Endodermal cell (in vitro differentiated cells): ENCODE data around the gene APBA2. TPM values are rescaled to one million over a fixed set of nuclear protein-coding genes. Genes with fewer than 3 reads are reported as not detected.

ENCODE experiments used
- DNase-seq: peaks from one replicate; pipeline ENCODE4 v3.0.0-alpha.2; 2017
- H3K27ac ChIP-seq: 2 replicates; pipeline ENCODE4 v1.5.1; 2013; ENCODE audit warnings: mild to moderate bottlenecking, low read depth, low read length, moderate library complexity
- H3K27me3 ChIP-seq: 2 replicates; pipeline ENCODE4 v1.6.1; 2013; ENCODE audit warnings: mild to moderate bottlenecking, low read length, moderate library complexity; ENCODE audit not compliant: insufficient read depth, control insufficient read depth, poor library complexity, severe bottlenecking
- H3K36me3 ChIP-seq: 2 replicates; pipeline ENCODE4 v1.7.0; 2013; ENCODE audit warnings: mild to moderate bottlenecking, low read length, moderate library complexity; ENCODE audit not compliant: control insufficient read depth, insufficient read depth
- H3K4me1 ChIP-seq: one replicate; pipeline ENCODE4 v1.7.0; 2013; ENCODE audit warnings: low read length; ENCODE audit not compliant: control insufficient read depth, insufficient read depth
- H3K4me3 ChIP-seq: 2 replicates; pipeline ENCODE4 v1.5.1; 2013; ENCODE audit warnings: mild to moderate bottlenecking, low read length, moderate library complexity
- H3K9ac ChIP-seq: 2 replicates; pipeline ENCODE4 v1.6.1; 2013; ENCODE audit warnings: mild to moderate bottlenecking, low read length, moderate library complexity; ENCODE audit not compliant: poor library complexity, severe bottlenecking; ENCODE audit errors: extremely low read depth
- H3K9me3 ChIP-seq: 2 replicates; pipeline ENCODE4 v1.6.1; 2013; ENCODE audit warnings: mild to moderate bottlenecking, low read length, moderate library complexity; ENCODE audit not compliant: control insufficient read depth
- H3K27ac Mint-ChIP-seq: 2 replicates; pipeline ENCODE4 v1.8.0; 2020; ENCODE audit warnings: mixed read lengths
- H3K27me3 Mint-ChIP-seq: 2 replicates; pipeline ENCODE4 v1.8.0; 2021; ENCODE audit warnings: mild to moderate bottlenecking, mixed read lengths; ENCODE audit not compliant: insufficient read depth
- H3K36me3 Mint-ChIP-seq: 2 replicates; pipeline ENCODE4 v1.8.0; 2020; ENCODE audit warnings: low read depth, mixed read lengths
- H3K4me1 Mint-ChIP-seq: 2 replicates; pipeline ENCODE4 v1.8.0; 2020; ENCODE audit warnings: mixed read lengths
- H3K4me3 Mint-ChIP-seq: 2 replicates; pipeline ENCODE4 v1.8.0; 2020; ENCODE audit warnings: mild to moderate bottlenecking, moderate library complexity, mixed read lengths
- H3K9me3 Mint-ChIP-seq: 2 replicates; pipeline ENCODE4 v1.8.0; 2020; ENCODE audit warnings: mild to moderate bottlenecking, mixed read lengths
- WGBS, 2 experiments: methylation state at CpG; one replicate each; pipeline versions ENCODE4 v1.1.5 to v1.1.7; 2013; ENCODE audit warnings: missing lambda C conversion rate in 2 of 2, mixed read lengths in 1 of 2; ENCODE audit not compliant: insufficient coverage in 1 of 2, insufficient read length in 1 of 2; 5-methylcytosine and 5-hydroxymethylcytosine counted together
- total RNA-seq, 2 donors: library from RNA; stranded (reverse); fragmentation: NEBNext Ultra II Directional in 1 of 2; extraction: Animal tissue kit (Norgen Biotek cat#: 25700) in 1 of 2; gene quantifications; 2 replicates in 1 of 2; 3 replicates in 1 of 2; pipeline ENCODE4 v1.2.1, GENCODE V29; 2021
- TF ChIP-seq, protein P1 (sequence below): fragments of 200-600 bp; sonication (generic); conservative IDR thresholded peaks from 2 replicates; pipeline ENCODE4 v1.5.0; 2021; ENCODE audit warnings: antibody characterized with exemption, mild to moderate bottlenecking

Gene APBA2
- total RNA-seq, 2 donors from 2014 or later = 27.1 to 27.3 TPM

- TF ChIP-seq, protein P1, sequence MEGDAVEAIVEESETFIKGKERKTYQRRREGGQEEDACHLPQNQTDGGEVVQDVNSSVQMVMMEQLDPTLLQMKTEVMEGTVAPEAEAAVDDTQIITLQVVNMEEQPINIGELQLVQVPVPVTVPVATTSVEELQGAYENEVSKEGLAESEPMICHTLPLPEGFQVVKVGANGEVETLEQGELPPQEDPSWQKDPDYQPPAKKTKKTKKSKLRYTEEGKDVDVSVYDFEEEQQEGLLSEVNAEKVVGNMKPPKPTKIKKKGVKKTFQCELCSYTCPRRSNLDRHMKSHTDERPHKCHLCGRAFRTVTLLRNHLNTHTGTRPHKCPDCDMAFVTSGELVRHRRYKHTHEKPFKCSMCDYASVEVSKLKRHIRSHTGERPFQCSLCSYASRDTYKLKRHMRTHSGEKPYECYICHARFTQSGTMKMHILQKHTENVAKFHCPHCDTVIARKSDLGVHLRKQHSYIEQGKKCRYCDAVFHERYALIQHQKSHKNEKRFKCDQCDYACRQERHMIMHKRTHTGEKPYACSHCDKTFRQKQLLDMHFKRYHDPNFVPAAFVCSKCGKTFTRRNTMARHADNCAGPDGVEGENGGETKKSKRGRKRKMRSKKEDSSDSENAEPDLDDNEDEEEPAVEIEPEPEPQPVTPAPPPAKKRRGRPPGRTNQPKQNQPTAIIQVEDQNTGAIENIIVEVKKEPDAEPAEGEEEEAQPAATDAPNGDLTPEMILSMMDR = no peak
- Histone ChIP-seq H3K36me3 (no peaks in the 10 kb centered on the region), H3K27ac (no peak overlapping the region), H3K9ac (no peak overlapping the region), H3K4me3 (no peak overlapping the region), H3K9me3 (no peaks in the 10 kb centered on the region), H3K4me1 (no peaks in the 10 kb centered on the region), H3K27me3 (no peaks in the 10 kb centered on the region)
- Mint-ChIP-seq H3K4me3 (no peak overlapping the region), H3K9me3 (no peaks in the 10 kb centered on the region), H3K27ac (no peak overlapping the region), H3K4me1 (peaks cover 6% of the 10 kb centered on the region), H3K27me3 (no peaks in the 10 kb centered on the region), H3K36me3 (no peaks in the 10 kb centered on the region)
- WGBS, 2 experiments = 96 to 97% methylated on average over 2 to 3 of the region's 3 CpGs
- peak; percentile 32 for DNase-seq
Measured at GRCh38 chr15:28915041-28915810, 29.5 kb downstream of the APBA2 start.

GRCh38 chr15:28915935-28916334, 30.2 kb downstream of the APBA2 start:
- no peak overlapping the region for H3K27ac ChIP-seq
- H3K9me3 Mint-ChIP-seq = no peaks in the 10 kb centered on the region
- WGBS, 2 experiments = 92 to 97% methylated on average over 10 to 15 of the region's 15 CpGs
- peaks cover 6% of the 10 kb centered on the region for H3K4me1 Mint-ChIP-seq
- no peaks in the 10 kb centered on the region for H3K9me3 ChIP-seq
- H3K9ac ChIP-seq = no peak overlapping the region
- H3K27me3 ChIP-seq = no peaks in the 10 kb centered on the region
- no peaks in the 10 kb centered on the region for H3K4me1 ChIP-seq
- peak; percentile 33 for DNase-seq
- no peak overlapping the region for H3K4me3 Mint-ChIP-seq
- no peaks in the 10 kb centered on the region for H3K36me3 ChIP-seq
- H3K27ac Mint-ChIP-seq = no peak overlapping the region
- no peaks in the 10 kb centered on the region for H3K36me3 Mint-ChIP-seq
- TF ChIP-seq, protein P1 = no peak
- H3K27me3 Mint-ChIP-seq = no peaks in the 10 kb centered on the region
- H3K4me3 ChIP-seq = no peak overlapping the region

- peaks cover 4% of the 10 kb centered on the region for H3K36me3 Mint-ChIP-seq
- DNase-seq = no peak
Measured at GRCh38 chr15:28917791-28918140, 32.0 kb downstream of the APBA2 start.

More at GRCh38 chr15:28917791-28918140, 32.0 kb downstream of the APBA2 start:
- peak overlapping the region; percentile 80 for H3K27ac Mint-ChIP-seq
- H3K4me1 Mint-ChIP-seq = peaks cover 6% of the 10 kb centered on the region
- no peaks in the 10 kb centered on the region for H3K36me3 ChIP-seq
- no peaks in the 10 kb centered on the region for H3K27me3 ChIP-seq
- no peak overlapping the region for H3K9ac ChIP-seq
- TF ChIP-seq, protein P1 = no peak
- H3K4me3 ChIP-seq = no peak overlapping the region
- no peaks in the 10 kb centered on the region for H3K9me3 ChIP-seq
- no peaks in the 10 kb centered on the region for H3K27me3 Mint-ChIP-seq
- 86 to 100% methylated on average over 8 to 9 of the region's 9 CpGs for WGBS, 2 experiments
- H3K27ac ChIP-seq = no peak overlapping the region
- peak overlapping the region; percentile 68 for H3K4me3 Mint-ChIP-seq
- H3K4me1 ChIP-seq = no peaks in the 10 kb centered on the region
- no peaks in the 10 kb centered on the region for H3K9me3 Mint-ChIP-seq
